Endothelial cell of hepatic sinusoid (primary cell): ENCODE measurements around the gene SMAD1.

ENCODE experiments used
- in situ Hi-C: cut with HindIII; loops from 2 replicates; pipeline ENCODE4 v1.10.0; 2017; ENCODE audit warnings: low sequenced_read_pairs

SMAD1 gene

DNA sequence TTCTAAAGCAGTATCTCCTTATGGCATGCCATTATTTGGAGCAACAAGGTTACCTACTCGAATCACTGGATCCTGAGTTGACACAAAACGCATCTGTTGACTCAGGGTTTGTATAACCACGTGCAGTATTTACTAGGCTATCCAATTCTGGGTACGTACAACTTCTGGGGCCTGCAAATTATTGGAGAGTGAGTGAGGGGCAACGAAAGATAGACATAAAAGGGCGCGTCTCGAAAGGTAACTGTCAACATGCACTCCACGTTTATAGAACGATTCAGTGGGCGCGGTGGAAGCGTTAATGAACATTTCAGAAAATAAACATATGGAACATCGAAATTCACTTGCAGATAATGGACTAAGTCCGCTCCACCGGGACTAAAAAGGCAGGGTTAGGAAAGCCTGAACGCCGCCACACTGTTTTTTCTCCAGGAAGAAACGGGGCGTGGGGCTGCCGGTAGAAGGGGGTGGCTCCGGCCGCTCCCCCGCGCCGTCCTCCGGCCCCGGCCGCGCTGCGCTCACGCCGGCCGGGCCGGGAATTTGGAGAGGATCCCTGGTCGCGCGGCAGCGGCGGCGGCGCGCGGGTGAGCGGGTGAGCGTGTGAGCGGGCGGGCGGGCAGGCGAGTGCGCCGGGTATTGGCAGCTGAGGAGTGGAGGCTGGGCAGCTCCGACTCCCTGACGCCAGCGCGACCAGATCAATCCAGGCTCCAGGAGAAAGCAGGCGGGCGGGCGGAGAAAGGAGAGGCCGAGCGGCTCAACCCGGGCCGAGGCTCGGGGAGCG lies at the start of gene SMAD1:
SMAD1 (plus strand) TSS at position 690 of the 778 bp plus-strand sequence. CDS start 32,761 bp downstream, outside the sequence.
- in situ Hi-C loops, result no loop called here

DNA sequence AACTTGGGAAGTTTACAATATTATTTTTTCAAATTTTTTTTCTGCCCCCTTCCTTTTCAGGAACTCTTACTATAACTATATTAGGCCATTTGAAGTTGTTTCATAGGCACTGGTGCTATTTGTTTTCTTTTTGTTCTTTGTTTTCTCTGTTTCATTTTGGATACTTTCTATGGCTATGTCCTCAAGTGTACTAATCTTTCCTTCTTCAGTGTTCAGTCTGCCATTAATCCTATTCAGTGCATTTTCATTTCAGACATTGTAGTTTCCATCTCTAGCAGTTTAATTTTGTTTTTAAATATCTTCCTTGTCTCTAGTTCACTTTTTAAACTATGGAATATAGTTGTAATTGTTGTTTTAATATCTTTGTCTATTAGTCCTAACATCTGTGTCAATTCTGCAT lies 48.0 kb upstream of the SMAD1 start:
- in situ Hi-C loops, result no loop called here

DNA sequence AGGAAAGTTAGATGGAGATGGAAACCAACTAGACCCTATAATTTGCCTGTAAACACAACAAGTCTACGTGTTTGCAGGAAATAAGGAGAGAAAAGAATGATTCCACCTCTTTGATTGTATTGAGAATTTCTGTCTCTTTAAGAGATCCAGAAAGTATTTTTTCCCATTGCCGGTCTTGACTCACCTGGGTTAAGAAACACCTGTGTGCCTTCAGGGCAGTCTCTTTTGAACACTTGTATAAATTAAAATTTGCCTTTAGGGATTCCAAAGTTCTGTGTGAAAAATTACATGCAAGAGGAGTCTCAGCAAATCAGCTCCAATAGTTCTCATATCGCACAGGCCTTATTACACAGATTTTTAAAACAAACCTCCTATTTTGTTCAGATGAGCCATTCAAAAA lies 46.0 kb upstream of the SMAD1 start:
- in situ Hi-C loops, result no loop called here

DNA sequence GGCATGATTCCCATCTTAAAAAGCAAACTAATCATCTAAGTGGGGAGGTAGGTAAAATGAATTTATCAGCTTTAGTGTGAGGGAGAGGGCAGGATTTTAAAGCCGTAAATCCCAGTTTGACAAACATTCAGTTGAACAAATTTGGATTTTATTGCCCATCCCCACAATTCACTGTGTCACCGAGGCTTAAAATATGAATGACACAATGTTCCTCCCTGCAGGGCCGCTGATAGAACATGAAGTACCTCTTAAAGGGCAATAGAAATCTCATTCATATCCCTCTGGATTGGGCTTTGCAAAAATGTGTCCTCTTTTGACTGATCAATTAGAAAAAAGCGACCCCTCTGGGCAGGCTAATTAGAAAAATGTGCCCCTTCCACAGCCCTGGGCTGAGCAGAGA lies 45.5 kb upstream of the SMAD1 start:
- in situ Hi-C loops, result no loop called here

DNA sequence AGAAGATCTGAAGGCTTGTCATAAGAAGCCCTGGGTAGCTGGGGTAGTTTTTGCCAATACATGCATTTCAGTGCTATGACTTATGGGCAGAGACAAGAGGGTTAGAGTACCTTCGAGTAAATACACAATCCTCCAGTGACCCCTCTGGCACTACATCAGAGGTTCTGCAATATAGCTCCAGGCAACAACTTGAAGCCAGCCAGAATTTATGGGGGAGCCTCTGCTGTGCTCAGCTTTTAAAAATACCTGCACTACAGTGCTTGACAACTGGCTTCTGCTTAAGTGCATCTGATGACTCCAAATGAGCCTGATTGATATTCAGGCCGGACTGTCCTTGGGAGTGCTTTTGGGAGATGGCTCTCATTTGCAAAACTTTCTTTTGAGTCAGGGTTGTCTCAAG lies 44.9 kb upstream of the SMAD1 start:
- in situ Hi-C loops, result no loop called here

DNA sequence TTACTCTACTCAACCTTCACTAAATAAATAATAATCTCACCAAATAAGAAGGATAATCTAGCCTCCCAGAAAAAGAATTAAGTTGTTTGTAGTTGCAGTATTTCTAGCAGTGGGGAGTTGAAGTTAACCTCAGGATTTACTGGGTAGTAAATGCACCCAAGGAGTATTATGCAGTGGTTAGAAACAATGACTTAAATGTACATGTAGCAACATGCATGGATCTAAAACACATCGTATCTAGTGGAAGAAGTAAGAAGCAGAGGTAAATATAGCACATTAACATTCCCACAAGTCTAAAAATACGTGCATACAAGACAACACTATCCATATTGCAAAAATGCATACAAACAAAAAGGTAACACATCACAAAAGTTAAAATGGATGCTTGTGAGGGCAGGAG lies 44.2 kb upstream of the SMAD1 start:
- in situ Hi-C loops, result no loop called here

DNA sequence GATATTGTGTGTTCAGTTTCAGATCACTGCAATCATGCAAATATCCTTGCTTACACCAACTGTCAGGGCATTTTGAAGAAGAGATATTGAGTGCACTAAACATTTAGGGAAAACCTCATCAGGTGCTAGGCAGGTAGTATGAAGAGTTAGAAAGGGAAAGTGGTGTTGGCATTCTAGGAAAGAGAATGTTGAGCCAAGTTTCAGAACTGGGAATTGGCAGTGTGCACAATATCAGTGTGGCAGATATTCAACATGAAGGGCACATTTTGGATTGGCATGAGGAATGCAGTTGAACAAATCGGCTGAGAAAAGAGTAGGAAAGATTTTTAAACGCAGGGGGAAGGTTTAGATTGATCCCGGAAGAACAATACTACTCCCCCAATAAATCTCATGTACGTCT lies 43.4 kb upstream of the SMAD1 start:
- in situ Hi-C loops, result no loop called here

DNA sequence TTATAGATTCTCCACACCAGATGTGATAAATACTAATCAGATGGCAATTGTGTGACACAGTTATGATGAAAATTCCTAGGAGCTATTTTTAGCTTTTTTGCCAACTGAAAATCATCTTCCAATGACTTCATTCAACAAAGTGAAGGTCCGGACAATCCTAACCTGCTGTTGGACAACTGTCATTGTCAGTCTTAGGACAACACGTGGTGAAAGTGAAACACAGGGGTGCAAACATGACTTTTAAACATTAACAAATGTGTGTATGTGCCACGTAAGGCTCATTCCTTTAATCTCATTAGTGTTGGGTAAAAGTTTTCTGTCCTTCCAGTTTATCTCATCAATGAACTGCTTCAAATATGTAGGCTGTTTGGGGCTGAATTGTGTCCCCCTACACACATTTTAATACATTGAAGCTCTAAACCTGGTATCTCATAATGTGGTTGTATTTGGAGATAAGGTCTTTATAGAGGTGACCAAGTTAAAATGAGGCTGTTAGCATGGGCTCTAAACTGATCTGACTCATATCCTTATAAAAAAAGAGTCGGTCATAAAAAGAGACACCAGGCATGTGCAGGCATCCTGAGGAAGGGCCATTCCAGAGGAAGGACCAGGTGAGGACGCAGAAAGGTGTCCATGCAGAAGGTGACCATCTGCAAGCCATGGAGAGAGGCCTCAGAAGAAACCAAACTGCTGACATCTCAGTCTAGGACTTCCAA lies 41.2 kb upstream of the SMAD1 start:
- in situ Hi-C loops, result no loop called here

DNA sequence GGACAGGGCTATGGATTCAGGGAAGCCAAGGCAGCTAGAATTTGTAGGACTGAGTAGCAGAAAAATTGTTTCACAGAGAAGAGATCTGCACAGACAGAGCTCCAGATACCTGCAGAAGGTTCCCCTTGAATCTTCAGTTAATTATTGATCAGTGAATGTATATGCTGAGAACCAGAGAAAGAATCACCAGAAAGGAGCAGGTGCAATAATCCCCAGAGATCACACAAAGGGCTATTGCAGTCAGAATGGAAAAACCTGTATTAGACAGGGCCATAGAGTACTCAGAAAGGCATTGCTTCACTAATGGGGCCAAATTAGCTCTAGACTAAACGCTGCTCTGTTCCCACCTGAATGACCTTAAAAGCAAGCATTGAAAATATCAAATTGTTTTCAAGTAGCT lies 35.5 kb upstream of the SMAD1 start:
- in situ Hi-C loops, result no loop called here

DNA sequence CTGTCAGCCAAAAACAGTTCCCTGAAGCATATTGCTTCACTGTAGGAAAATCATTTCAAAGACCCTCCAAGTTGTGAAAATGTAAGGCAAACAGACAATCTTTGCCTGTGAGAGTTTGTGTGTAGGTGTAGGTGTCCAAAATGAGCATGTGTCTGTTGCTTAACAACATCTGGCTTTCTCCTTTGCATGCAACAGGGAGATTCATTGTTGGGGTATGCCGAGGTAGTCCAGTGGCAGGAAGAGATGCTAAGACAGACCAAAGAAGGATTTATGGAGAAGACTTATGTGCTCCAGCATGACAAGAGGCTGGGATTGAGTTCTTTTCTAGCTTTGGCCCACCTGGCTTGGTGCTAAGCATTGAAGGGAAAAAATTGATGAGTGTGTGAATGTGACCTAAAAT lies 29.8 kb upstream of the SMAD1 start:
- in situ Hi-C loops, result no loop called here

DNA sequence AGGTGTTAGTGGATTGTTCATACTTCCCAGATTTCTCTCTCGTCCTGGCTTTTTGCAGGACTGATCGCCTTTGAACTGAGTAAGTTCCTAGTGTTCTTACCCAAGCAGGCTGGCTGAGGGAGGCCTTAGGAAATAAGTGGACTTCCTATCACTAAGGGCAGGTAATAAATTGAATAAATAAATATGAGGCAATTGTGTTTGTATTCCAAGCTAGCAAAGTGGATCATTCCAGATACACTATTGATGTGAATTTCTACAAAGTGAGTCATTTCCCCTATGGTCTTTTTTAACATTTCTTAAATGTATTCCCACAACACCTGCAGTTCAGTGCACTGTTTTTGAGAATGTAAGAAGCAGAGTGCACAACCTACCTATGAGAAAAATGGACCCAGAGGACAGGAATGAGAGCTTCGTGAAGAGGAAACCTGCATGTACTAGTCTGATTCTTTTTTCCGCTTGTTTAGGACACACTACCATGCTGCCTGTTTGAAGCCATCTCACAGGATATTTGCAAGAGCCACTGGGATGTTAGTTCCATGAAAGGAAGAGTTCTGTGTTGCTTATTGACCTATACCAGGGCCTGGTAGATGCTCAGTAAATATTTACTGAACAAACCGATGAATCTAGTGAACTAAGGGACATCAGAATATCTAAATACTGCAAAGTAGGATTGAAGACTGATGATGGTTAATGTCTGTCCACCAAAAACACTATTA lies 29.0 kb upstream of the SMAD1 start:
- in situ Hi-C loops, result no loop called here

DNA sequence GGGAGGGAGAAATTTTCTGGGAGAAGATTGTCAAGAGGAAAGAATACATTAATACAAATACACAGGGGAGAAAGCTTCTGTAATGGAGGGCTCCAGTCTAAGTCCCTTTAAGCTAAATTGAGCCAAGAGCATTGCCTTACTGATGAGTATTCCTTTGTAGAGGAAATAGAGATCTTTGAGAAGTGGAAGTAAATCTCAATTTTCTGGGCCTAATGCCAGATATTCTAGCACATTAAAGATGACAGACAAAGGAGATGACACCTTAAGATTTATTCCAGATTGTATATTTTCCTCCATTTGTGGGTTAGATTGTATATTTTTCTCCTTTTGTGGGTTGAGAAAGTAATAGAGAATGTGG lies 28.5 kb upstream of the SMAD1 start:
- in situ Hi-C loops, result no loop called here

DNA sequence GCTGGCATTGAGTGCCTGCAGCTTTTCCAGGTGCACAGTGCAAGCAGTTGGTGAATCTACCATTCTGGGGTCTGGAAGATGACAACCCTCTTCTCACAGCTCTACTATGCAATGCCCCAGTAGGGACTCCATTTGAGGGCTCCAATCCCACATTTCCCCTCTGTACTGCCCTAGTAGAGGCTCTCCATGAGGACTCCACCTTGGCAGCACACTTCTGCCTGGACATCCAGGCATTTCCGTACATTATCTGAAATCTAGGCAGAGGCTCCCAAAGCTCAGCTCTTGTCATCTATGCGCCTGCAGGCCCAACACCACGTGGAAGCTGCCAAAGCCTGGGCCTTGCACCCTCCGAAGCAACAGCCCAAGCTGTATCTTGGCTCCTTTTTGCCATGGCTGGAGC lies 8.4 kb upstream of the SMAD1 start:
- in situ Hi-C loops, result no loop called here

DNA sequence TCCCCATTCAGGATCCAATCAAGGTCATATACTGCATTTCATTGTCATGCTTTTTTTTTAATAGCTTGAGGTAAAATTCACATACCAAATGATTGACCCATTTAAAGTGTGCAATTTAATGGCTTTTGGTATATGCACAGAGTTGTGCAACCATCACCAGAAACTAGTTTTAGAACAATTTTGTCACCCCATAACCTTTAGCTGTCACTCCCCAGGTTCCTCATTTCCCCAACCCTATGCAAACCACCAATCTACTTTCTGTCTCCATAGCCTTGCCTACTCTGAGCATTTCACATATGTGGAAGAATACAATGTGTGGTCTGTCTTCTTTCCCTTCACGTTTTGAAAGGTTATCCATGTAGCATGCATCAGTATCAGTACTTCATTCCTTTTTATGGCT lies 1.4 kb upstream of the SMAD1 start:
- in situ Hi-C loops, result no loop called here

DNA sequence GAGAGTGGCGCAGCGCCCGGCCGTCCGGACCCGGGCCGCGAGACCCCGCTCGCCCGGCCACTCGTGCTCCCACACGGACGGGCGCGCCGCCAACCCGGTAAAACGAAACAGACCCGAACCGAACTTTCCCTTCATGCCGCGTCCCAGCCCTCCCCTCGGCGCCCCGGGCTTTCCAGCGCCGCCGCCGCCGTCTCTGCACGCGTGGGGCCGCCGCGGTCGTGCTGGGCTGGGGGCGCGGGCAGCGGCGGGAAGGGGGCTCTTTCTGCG lies 222 bp downstream of the SMAD1 start:
- in situ Hi-C loops, result no loop called here

DNA sequence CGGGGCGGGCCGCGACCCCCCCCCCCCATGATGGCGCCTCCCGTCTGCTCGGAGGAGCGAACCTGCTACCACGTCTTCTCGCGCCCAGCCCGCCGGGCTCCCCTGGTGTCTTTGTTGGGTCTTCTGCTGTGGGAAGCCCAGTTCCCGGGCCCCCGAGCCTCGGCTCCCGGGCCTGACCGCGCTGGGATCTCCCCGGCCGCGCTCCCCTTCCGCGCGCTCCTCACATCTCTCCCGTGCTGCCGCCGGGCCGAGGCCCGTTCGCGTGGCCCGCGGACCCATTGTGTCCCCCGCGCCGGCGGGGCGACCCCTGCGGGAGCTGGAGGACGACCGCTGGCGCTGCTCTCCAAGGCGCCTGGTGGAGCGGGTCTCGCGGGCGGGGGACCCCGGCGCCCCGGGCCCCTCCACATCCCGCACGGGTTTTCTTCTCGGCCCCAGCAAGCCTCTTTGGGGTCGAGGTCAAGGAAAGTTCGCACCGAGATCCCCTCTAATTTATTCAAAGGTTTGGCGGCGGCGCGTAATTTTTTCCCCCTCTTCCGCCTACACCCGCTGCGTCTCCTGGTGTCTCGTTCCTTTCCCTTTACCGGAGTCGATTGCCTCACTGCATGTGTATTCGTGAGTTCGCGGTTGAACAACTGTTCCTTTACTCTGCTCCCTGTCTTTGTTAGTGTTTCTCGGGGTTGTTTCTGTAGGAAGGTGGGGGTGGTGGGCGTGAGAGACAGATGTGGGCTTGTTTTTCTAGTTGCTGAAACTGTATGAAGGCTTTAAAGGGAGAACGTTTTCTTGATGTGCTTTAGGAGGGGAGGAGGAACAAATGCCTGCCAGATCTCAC lies 770 bp downstream of the SMAD1 start:
- in situ Hi-C loops, result no loop called here

DNA sequence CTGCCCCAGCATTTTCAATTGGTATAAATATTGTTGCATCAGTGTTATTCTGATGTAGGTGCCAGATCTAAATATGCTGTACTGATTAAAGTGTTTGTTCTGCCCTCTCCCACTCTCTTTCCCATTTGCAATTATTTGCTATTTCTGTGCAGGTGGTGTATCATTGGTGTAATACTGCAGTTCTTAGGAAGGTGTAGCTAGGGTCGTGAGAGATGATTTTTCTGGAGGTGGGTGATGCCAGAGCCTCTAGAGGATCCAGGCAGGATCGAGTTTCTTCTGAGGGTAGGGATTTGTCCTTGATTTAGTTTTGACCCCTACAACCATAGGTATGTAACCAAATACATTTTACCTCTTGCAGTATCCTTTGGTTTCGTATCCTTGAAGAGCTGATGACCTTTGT lies 1.9 kb downstream of the SMAD1 start:
- in situ Hi-C loops, result no loop called here

DNA sequence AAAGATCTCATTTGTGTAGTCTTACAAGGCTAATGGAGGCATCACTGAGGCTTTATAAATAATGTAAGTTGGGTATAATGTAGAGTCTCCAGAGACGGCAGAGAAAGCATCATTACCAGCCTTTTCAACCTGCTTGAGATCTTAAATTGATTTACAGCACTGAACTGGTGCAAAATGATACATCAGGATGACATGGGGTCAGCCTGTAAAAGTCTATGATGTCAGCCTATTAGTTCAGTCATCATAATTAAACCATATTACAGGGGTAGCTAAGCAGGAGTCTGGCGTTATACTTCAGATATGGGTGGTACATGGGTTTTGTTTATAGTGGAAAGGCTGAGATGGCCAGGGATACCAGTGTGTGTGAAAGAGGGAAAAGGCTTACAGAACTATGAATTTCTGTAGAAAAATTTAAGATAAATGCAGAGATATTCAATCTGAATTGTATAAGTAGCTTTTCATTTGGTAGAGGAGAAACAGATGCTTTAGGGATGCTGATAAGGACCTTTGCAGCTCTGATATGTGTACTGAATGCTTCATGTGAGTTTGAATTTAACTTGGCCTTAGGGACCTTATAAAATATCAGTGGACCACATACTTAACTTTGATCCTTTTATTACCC lies 2.7 kb downstream of the SMAD1 start:
- in situ Hi-C loops, result no loop called here

DNA sequence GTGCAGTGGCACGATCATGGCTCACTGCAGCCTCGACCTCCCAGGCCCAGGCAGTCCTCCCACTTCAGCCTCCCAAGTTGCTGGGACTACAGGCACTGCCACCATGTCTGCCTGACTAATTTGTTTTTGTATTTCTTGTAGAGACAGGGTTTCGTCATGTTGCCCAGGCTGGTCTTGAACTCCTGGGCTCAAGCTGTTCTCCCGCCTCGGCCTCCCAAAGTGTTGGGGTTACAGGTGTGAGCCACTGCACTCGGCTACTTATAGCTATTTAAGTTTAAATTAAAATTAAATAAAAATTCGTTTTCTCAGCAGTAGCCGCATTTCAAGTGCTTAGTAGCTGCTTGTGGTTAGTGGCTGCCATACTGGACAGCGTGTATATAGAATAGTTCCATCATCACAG lies 3.5 kb downstream of the SMAD1 start:
- in situ Hi-C loops, result no loop called here

DNA sequence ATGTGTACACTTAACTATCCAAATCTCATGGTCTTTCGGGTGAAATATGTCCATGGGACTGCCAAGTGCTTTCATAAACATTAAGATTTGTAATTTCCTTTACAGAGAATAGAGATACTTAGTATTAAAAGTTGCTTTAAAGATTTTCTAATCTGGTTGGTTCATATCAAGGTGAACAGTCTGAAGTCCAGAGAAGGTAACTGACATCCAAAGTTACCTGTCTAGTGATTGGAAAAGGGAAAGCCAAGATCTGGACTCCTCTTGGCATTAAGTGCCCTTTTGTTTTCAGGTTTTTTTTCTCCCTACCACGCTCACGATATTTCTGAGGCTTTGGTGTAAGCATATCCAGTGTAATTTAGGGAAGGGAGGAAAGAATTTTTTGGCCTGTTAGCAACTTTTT lies 5.0 kb downstream of the SMAD1 start:
- in situ Hi-C loops, result no loop called here

DNA sequence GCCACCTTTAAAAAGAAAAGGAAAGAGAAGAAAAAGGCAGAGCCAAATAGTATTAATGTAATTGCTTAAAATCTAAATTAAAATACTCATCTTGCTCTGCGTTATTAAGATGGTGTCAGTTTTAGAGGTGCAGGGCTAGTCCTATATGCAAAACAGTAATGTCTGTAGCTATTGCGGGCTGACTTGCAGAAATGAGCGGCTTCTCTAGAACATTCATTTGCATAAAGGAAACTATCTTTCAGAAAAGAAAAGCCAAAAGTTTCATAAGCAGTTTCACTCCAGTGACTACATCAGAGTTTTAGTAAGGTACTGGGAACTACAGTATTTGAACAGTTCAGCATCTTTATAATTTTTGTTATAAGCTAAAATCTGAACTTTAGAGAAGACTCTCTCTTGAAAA lies 6.0 kb downstream of the SMAD1 start:
- in situ Hi-C loops, result no loop called here
